ENCODE results near the gene YIPF1. TPM values are rescaled to one million over a fixed set of nuclear protein-coding genes. Genes with fewer than 3 reads are reported as not detected.

The YIPF1 gene
- total RNA-seq, 1 donor from 2014 or later: 37.3 TPM

DNA sequence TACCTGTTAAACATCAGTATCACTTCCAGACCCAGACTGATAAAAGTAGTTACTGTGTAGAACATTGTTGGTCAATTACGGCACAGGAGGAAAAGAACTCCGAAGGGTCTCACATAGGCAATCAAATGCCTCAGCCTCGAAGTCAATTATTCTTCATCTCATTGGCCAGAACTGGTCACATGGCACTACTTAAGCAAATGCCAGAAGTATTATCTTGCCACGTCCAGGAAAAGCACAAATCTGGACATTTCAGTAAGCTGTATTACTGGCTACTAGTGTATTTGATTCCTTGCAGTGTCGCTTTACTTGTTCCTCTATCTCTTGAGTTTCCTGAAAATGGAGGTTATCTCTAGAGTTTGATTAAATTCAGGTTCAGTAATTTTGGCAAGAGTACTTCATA lies 28.7 kb upstream of the YIPF1 start:
- Mint-ChIP-seq H3K36me3 (ENCODE audit: insufficient read depth) (peaks cover 15% of the 10 kb centered on the region), H3K4me3 (ENCODE audit: low read depth) (no peak overlapping the region), H3K9me3 (ENCODE audit: low read depth) (no peaks in the 10 kb centered on the region), H3K27ac (no peak overlapping the region), H3K27me3 (no peaks in the 10 kb centered on the region), H3K4me1 (ENCODE audit: low read depth) (peaks cover 4% of the 10 kb centered on the region)
- TF ChIP-seq, protein P1, sequence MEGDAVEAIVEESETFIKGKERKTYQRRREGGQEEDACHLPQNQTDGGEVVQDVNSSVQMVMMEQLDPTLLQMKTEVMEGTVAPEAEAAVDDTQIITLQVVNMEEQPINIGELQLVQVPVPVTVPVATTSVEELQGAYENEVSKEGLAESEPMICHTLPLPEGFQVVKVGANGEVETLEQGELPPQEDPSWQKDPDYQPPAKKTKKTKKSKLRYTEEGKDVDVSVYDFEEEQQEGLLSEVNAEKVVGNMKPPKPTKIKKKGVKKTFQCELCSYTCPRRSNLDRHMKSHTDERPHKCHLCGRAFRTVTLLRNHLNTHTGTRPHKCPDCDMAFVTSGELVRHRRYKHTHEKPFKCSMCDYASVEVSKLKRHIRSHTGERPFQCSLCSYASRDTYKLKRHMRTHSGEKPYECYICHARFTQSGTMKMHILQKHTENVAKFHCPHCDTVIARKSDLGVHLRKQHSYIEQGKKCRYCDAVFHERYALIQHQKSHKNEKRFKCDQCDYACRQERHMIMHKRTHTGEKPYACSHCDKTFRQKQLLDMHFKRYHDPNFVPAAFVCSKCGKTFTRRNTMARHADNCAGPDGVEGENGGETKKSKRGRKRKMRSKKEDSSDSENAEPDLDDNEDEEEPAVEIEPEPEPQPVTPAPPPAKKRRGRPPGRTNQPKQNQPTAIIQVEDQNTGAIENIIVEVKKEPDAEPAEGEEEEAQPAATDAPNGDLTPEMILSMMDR (IDR thresholded peaks at IDR 0.05; ENCODE audit: unreplicated experiment): no peak
- no peak for DNase-seq (ENCODE audit: low spot score, unreplicated experiment)

- peaks cover 14% of the 10 kb centered on the region for H3K4me1 Mint-ChIP-seq (ENCODE audit: low read depth)
- H3K27me3 Mint-ChIP-seq: no peaks in the 10 kb centered on the region
- H3K9me3 Mint-ChIP-seq (ENCODE audit: low read depth): no peaks in the 10 kb centered on the region
- H3K27ac Mint-ChIP-seq: no peak overlapping the region
- H3K4me3 Mint-ChIP-seq (ENCODE audit: low read depth): no peak overlapping the region
- TF ChIP-seq, protein P1 (IDR thresholded peaks at IDR 0.05; ENCODE audit: unreplicated experiment): no peak
- no peak for DNase-seq (ENCODE audit: low spot score, unreplicated experiment)
- H3K36me3 Mint-ChIP-seq (ENCODE audit: insufficient read depth): no peaks in the 10 kb centered on the region
Observed at GRCh38 chr1:53913352-53914033, 23.9 kb upstream of the YIPF1 start.

DNA sequence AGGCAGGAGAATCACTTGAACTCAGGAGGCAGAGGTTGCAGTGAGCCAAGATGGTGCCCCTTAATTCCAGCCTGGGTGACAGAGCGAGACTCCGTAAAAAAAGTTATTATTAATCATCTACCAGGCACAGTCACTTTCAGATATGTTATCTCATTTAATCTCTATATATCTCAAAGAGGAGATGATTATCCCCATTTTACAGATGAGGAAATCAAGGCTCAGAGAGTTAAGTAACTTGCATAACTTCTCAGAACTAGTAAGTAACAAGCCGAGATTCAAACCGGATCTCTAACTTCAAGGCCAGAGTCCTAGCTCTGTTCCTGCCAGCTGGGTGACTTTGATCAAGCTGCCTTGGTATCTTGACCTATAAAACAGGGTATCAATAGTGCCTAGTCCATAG lies 21.8 kb upstream of the YIPF1 start:
- DNase-seq (ENCODE audit: low spot score, unreplicated experiment): no peak
- Mint-ChIP-seq H3K4me3 (ENCODE audit: low read depth) (no peak overlapping the region), H3K9me3 (ENCODE audit: low read depth) (no peaks in the 10 kb centered on the region), H3K27me3 (no peaks in the 10 kb centered on the region), H3K27ac (no peak overlapping the region), H3K4me1 (ENCODE audit: low read depth) (peaks cover 14% of the 10 kb centered on the region), H3K36me3 (ENCODE audit: insufficient read depth) (no peaks in the 10 kb centered on the region)
- TF ChIP-seq, protein P1 (IDR thresholded peaks at IDR 0.05; ENCODE audit: unreplicated experiment): no peak

DNA sequence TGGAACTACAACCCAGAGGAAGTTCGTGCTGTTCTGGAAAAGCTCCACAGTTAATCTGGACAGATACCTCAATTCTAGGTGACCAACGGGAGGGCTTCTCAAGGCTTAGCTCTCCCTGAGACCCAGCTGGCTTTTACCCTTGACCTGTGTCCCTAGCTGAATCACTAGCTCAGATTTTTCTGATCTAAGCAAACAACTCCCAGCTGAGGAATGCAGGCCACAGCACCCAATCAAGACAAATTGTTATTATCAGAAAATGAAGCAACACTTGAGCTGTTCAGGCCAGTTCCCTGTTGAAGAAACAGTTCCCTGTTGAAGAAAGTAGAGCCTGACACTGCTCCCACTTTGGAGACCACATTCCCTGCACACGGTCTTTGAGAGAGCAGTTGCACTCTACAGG lies 20.3 kb upstream of the YIPF1 start:
- no peak for DNase-seq (ENCODE audit: low spot score, unreplicated experiment)
- no peak overlapping the region for H3K4me3 Mint-ChIP-seq (ENCODE audit: low read depth)
- no peaks in the 10 kb centered on the region for H3K9me3 Mint-ChIP-seq (ENCODE audit: low read depth)
- no peak overlapping the region for H3K27ac Mint-ChIP-seq
- H3K4me1 Mint-ChIP-seq (ENCODE audit: low read depth): peaks cover 11% of the 10 kb centered on the region
- H3K36me3 Mint-ChIP-seq (ENCODE audit: insufficient read depth): no peaks in the 10 kb centered on the region
- TF ChIP-seq, protein P1 (IDR thresholded peaks at IDR 0.05; ENCODE audit: unreplicated experiment): no peak
- H3K27me3 Mint-ChIP-seq: no peaks in the 10 kb centered on the region

DNA sequence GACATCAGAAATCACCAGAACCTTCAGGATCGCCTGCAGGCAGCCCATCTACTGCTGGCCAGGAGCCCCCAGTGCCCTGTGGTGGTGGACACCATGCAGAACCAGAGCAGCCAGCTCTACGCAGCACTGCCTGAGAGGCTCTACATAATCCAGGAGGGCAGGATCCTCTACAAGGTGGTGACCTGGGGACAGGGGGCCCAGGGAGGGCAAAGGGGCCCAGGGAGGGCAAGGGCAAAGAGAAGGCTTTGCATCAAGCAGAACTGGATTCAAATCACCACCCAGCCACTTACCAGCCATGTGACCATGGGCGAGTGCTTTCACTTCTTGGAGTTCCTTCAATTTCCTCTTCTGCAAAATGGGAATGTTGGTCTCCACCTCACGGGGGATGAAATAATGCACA lies 16.5 kb upstream of the YIPF1 start:
- Mint-ChIP-seq H3K27ac (no peak overlapping the region), H3K9me3 (ENCODE audit: low read depth) (no peaks in the 10 kb centered on the region), H3K36me3 (ENCODE audit: insufficient read depth) (no peaks in the 10 kb centered on the region), H3K27me3 (no peaks in the 10 kb centered on the region), H3K4me1 (ENCODE audit: low read depth) (peaks cover 14% of the 10 kb centered on the region), H3K4me3 (ENCODE audit: low read depth) (no peak overlapping the region)
- TF ChIP-seq, protein P1 (IDR thresholded peaks at IDR 0.05; ENCODE audit: unreplicated experiment): no peak
- no peak for DNase-seq (ENCODE audit: low spot score, unreplicated experiment)
